GM18498 (cell line): ENCODE measurements around the gene NUTF2.
"Not testable (repeated sequence)": the region's sequence is repeated elsewhere in the genome, so short reads cannot be mapped to it uniquely, and the experiment has no call there.

Experiments used
- ATAC-seq: cut with Tn5 transposase; IDR thresholded peaks from one replicate; pipeline ENCODE4 v1.9.1; 2021; ENCODE audit warnings: mild to moderate bottlenecking, moderate library complexity; ENCODE audit not compliant: unreplicated experiment

Gene NUTF2

DNA sequence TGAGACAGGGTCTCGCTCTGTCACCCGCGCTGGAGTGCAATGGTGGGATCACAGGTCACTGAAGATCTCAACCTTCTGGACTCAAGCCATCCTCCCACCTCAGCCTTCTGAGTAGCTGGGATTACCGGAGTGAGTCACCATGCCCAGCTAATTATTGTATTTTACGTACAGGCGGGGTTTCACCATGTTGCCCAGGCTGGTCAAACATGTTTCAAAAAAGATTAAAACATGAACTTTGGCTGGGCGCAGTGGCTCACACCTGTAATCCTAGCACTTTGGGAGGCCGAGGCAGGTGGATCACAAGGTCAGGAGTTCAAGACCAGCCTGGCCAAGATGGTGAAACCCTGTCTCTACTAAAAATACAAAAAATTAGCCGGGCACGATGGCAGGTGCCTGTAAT lies 9.5 kb upstream of the NUTF2 start:
- ATAC-seq: not testable (repeated sequence)

GRCh38 chr16:67837811-67838210 lies 8.9 kb upstream of the NUTF2 start:
- no peak for ATAC-seq

- no peak for ATAC-seq
Observed at GRCh38 chr16:67841198-67841815, 5.4 kb upstream of the NUTF2 start.

- ATAC-seq: peak; percentile 44
Observed at GRCh38 chr16:67841816-67842508, 4.8 kb upstream of the NUTF2 start, which contains the start of gene THAP11. Gene THAP11 (plus strand): TSS chr16:67842320. CDS start chr16:67842555, 235 bp downstream.

GRCh38 chr16:67842509-67843342 lies 4.0 kb upstream of the NUTF2 start:
- peak; percentile 18 for ATAC-seq

GRCh38 chr16:67843343-67843765 lies 3.4 kb upstream of the NUTF2 start:
- ATAC-seq: no peak

DNA sequence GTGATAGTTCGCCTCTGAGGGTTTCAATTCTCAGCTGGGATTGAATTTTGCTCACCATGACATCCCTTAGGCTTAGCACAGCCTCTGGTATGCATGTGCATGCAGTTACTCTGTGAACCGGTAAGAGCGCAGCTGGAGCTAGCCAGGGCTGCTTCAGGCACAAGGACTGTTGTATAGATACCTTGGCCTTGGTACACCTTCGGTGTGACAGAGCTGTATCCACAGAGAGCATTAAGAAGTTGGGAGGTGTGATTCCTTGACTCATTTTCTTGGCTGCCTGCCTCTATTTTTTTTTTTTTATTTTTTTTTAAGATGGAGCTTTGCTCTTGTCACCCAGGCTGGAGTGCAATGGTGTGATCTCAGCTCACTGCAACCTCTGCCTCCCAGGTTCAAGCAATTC lies 2.2 kb upstream of the NUTF2 start:
- ATAC-seq: no peak

DNA sequence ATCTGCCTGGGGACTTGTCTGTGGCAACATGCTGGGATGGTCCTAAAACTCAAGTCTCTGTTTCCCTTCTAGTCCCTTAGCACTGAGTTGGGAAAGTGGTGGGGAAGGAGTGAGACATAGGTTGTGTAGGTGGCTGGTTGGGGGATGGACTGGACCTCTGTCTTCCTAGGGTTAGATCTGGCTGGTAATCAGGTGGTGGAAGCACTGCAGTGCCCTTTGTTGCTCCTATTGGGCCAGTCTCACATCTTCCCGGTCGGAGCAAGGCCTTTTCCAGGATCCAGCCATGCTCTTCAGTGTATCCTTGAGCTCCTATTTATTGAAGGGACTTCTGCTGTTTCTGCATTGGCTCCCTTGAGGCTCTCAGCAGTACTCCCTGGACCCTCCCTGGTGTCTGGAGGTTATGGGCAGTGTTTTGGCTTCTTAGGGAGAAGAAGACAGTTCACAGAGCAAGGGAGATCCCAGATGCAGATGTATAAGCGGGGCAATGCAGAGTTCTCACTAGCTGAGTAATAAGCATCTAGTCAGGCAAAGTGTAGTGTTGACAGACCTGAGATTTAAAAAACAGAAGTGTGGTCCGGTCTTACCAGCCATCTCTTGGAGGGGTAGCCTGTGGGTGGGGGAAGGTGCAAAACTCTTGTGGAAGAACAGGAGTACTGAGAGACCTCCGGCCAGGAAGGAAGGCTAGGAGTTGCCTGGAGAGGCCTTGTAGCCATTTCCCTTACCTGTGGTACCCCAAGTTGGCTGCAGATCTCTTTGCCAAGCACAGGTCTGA lies 1.3 kb upstream of the NUTF2 start:
- ATAC-seq: no peak

GRCh38 chr16:67846063-67846319 lies 742 bp upstream of the NUTF2 start:
- ATAC-seq: no peak

DNA sequence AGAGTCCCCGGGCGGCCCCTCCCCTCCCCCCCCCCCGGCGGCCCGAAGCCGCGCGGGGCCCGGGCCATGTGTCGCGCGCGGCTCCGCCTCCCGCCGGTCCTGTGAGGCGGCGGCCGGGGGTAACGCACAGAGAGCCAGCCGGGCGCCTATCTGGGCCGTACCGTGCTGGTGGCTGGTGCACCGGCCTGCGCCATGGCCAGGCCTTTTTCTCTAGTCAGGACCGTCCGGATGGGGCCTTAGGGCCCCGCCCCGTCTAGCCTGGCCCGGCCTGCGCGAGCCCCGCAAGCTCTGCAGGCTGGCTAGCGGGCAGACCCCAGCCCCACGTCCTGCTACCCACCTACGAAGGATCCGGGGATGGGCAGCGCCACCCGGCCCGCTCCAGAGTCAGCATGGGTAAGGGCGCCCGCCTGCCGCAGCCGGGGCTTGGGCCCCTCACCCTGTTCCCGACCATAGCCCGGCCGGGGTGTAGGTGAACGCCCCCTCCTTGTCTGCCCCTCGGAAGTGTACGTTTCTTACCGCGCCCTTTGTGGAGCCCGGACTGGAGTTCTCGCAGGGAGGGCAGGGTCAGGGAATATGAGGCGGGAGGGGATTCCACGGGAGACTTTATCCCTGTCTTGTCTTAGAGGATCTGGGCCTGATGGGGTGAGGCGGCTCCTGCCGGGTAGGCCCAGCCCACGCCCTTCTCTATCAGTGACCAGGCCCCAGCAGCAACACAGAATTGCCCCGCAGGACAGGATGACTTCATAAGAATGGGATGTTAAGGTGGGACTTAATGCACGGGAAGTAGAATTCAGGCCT lies 530 bp downstream of the NUTF2 start, which contains the start of gene CENPT:
Gene CENPT, minus strand, starts transcription at position 630 of the 798 bp plus-strand sequence. CDS start 13,834 bp downstream, outside the sequence.
- peak; percentile 44 for ATAC-seq

- no peak for ATAC-seq
Observed at GRCh38 chr16:67848118-67848517, 1.4 kb downstream of the NUTF2 start.

- no peak for ATAC-seq
Observed at GRCh38 chr16:67853670-67854069, 6.9 kb downstream of the NUTF2 start.

- no peak for ATAC-seq
Observed at GRCh38 chr16:67855789-67856188, 9.1 kb downstream of the NUTF2 start.

GRCh38 chr16:67856927-67857546 lies 10.3 kb downstream of the NUTF2 start:
- no peak for ATAC-seq

GRCh38 chr16:67857547-67858233 lies 11.0 kb downstream of the NUTF2 start:
- no peak for ATAC-seq

DNA sequence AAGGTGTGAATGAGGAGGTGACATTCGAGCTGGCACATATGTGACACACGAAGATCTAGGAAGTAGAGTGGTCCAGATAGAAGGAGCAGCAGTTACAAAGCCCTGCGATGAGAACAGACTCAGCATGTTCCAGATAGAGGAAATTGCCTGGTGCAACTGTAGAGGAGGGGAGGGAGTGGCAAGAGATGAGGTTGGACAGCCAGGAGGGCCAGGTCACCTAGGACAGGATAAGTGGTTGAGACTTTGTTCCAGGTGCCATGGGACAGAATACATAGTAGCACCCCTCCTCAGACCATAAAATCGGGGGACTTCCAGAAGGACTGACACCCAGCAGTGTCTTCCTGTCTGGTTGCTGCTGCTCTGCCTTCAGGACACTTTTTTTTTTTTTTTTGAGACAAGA lies 11.8 kb downstream of the NUTF2 start:
- ATAC-seq: no peak

GRCh38 chr16:67860589-67861398 lies 14.1 kb downstream of the NUTF2 start:
- no peak for ATAC-seq

- ATAC-seq: no peak
Observed at GRCh38 chr16:67861877-67862276, 15.1 kb downstream of the NUTF2 start.
